ENCODE measurements around the gene C11orf98.
"Not testable (repeated sequence)": the region's sequence is repeated elsewhere in the genome, so short reads cannot be mapped to it uniquely, and the experiment has no call there.

C11orf98 gene

DNA sequence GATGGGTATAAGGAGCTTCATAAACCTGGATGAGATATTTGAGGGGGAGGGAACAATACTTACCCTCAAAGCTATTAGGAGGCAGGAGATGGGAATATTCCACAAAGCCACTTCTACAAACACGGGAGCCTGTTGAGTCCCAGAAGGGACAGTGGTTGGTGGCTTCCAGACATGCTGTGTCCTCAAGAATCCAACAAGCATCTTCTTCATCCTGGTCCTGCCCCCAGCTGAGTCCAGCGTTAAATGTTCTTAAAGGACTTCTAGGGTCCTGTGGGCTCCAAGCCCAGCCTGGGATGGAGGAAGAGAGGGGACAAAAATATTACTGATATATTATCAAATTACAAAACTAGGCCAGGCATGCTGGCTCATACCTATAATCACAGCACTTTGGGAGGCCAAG, 2.5 kb upstream of the C11orf98 start:
- Histone ChIP-seq H3K9me3 (ENCODE audit: control insufficient read depth, low read depth, low read length) (no peaks in the 10 kb centered on the region), H3K4me3 (ENCODE audit: low read length) (peak overlapping the region; percentile 97), H3K36me3 (ENCODE audit: control insufficient read depth, low read depth, low read length) (peaks cover 20% of the 10 kb centered on the region), H3K27me3 (ENCODE audit: control insufficient read depth, insufficient read depth, low read length) (no peaks in the 10 kb centered on the region), H3K27ac (ENCODE audit: low read length) (no peak overlapping the region), H3K4me1 (ENCODE audit: control insufficient read depth, low read depth, low read length) (peaks cover 15% of the 10 kb centered on the region), H3K9ac (ENCODE audit: low read length) (no peak overlapping the region)

DNA sequence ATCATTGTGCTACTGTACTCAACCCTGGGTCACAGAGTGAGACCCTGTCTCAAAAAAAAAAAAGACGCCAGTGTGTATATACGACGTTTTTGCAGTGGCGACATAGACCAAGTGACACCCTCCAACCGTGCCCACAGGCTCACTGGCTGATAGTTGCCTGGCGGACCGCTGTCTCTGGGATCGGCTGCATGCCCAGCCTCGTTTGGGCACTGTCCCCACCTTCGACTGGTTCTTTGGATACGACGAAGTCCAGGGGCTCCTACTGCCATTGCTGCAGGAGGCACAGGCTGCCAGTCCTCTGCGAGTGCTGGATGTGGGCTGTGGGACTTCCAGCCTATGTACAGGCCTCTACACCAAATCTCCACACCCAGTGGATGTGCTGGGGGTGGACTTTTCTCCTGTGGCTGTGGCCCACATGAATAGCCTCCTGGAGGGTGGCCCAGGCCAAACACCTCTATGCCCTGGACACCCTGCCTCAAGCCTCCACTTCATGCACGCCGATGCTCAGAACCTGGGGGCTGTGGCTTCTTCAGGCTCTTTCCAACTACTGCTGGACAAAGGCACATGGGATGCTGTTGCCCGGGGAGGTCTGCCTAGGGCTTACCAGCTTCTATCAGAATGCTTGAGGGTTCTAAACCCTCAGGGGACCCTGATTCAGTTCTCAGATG, 1.4 kb upstream of the C11orf98 start:
- H3K9ac ChIP-seq (ENCODE audit: low read length), result peak overlapping the region; percentile 95
- peak overlapping the region; percentile 97 for H3K4me3 ChIP-seq (ENCODE audit: low read length)
- peaks cover 24% of the 10 kb centered on the region for H3K36me3 ChIP-seq (ENCODE audit: control insufficient read depth, low read depth, low read length)
- H3K9me3 ChIP-seq (ENCODE audit: control insufficient read depth, low read depth, low read length), result no peaks in the 10 kb centered on the region
- H3K4me1 ChIP-seq (ENCODE audit: control insufficient read depth, low read depth, low read length), result peaks cover 15% of the 10 kb centered on the region
- H3K27me3 ChIP-seq (ENCODE audit: control insufficient read depth, insufficient read depth, low read length), result no peaks in the 10 kb centered on the region
- peak overlapping the region; percentile 68 for H3K27ac ChIP-seq (ENCODE audit: low read length)

DNA sequence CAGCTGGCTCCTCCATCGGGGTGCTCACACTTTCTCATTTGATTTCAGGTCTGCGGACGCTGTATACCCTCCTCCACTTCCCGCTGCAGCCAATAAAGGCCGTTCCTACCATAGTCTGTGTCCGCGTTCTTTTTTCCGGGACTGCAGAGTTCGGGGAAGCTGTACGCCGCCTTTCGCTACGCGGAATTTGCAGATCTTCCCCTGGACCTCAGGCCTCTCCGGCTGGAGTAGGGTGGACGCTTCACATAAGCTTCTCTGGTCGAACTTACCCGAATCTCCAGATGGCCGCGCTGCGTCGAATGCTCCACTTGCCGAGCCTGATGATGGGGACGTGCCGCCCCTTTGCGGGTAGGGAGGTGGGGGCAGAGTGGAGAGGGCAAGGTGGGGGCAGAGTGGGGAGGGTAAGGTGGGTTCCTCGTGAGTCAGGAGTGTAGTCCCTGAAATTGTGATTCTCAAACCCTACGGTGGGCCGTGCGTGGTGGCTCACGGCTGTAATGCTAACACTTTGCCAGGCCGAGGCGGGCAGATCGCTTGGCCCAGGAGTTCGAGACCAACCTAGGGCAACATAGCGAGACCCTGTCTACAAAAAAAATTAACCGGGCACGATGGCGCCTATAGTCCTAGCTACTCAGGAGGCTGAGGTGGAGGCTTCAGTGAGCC, 719 bp upstream of the C11orf98 start:
- peak overlapping the region; percentile 95 for H3K9ac ChIP-seq (ENCODE audit: low read length)
- peaks cover 24% of the 10 kb centered on the region for H3K36me3 ChIP-seq (ENCODE audit: control insufficient read depth, low read depth, low read length)

DNA sequence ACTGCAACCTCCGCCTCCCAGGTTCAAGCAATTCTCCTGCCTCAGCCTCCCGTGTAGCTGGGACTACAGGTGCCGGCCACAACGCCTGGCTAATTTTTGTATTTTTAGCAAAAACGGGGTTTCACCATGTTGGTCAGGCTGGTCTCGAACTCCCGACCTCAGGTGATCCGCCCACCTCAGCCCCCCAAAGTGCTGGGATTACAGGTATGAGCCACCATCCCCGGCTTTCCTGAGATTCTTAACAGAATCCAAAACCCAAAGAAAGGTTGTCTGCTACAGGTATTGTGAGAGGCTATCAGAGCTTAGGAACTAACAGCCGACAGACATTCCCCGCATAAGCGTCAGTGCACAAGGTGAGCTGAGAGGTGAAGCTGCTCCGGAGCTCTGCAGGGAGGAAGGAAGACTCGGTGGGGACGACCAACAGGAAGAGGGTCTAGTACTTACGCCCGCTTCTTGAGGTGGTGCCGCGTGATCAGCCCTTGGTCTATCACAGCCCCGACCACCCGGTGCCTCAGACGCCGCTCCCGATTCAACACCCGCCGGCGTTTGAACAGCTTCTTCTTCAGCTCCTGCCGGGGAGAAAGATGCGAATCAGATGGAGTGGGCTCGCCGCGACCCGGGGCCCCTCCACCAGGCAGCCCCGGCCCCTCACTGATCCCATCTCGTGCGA, 470 bp downstream of the C11orf98 start:
- Histone ChIP-seq H3K36me3 (ENCODE audit: control insufficient read depth, low read depth, low read length) (peaks cover 24% of the 10 kb centered on the region), H3K9me3 (ENCODE audit: control insufficient read depth, low read depth, low read length) (no peaks in the 10 kb centered on the region), H3K4me3 (ENCODE audit: low read length) (peak overlapping the region; percentile 97), H3K27me3 (ENCODE audit: control insufficient read depth, insufficient read depth, low read length) (no peaks in the 10 kb centered on the region), H3K27ac (ENCODE audit: low read length) (peak overlapping the region; percentile 8), H3K9ac (ENCODE audit: low read length) (peak overlapping the region; percentile 95), H3K4me1 (ENCODE audit: control insufficient read depth, low read depth, low read length) (peaks cover 15% of the 10 kb centered on the region)

More for the DNA sequence above, 719 bp upstream of the C11orf98 start:
- Histone ChIP-seq H3K4me3 (ENCODE audit: low read length) (peak overlapping the region; percentile 97), H3K4me1 (ENCODE audit: control insufficient read depth, low read depth, low read length) (peaks cover 15% of the 10 kb centered on the region), H3K27me3 (ENCODE audit: control insufficient read depth, insufficient read depth, low read length) (no peaks in the 10 kb centered on the region), H3K27ac (ENCODE audit: low read length) (peak overlapping the region; percentile 68), H3K9me3 (ENCODE audit: control insufficient read depth, low read depth, low read length) (no peaks in the 10 kb centered on the region)

DNA sequence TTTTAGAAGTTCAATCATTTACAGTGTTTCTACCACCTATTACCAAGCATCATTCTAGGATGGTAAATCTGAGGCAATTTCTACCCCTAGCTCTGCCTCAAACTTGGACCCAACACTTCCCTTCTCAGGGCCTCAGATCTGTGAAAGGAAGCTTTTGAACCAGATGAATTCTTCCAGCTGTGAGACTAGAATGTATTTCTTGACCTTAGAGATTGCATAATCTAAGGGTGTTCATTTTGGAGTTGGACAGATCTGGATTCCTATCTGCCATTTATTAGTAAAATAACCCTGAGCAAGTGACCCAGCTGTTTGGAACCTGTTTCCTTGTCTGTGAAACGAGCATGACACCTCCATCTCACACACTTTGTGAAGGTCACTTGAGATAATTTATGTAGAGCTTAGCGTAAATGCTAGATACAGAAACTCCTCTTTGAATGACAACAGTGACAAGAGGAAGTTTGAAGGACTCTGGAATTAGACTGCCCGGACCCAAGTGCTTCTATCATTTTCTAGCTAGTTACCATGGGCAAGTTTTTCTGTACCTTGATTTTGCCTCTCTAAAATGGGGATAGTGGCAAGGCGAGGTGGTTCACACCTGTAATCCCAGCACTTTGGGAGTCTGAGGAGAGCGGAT, 8.1 kb downstream of the C11orf98 start:
- Histone ChIP-seq H3K36me3 (ENCODE audit: control insufficient read depth, low read depth, low read length) (no peaks in the 10 kb centered on the region), H3K27me3 (ENCODE audit: control insufficient read depth, insufficient read depth, low read length) (no peaks in the 10 kb centered on the region), H3K9me3 (ENCODE audit: control insufficient read depth, low read depth, low read length) (no peaks in the 10 kb centered on the region), H3K4me1 (ENCODE audit: control insufficient read depth, low read depth, low read length) (no peaks in the 10 kb centered on the region), H3K4me3 (ENCODE audit: low read length) (no peak overlapping the region), H3K9ac (ENCODE audit: low read length) (no peak overlapping the region), H3K27ac (ENCODE audit: low read length) (no peak overlapping the region)

DNA sequence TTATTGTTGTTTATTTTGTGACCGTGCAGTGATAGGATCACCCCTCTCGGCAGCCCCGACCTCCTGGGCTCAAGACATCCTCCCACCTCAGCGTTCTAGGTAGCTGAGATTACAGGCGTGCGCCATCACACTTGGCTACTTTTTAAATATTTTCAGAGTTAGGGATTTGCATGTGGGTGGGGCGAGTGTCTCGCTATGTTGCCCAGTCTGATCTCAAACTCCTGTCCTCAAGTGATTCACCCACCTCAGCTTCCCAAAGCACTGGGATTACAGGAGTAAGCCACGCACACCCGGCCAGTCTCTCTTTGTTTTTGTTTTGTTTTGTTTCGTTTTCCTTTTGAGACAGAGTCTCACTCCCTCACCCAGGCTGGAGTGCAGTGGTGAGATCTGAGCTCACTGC, 10.7 kb downstream of the C11orf98 start:
- Histone ChIP-seq H3K4me3 (ENCODE audit: low read length) (no peak overlapping the region), H3K4me1 (ENCODE audit: control insufficient read depth, low read depth, low read length) (no peaks in the 10 kb centered on the region), H3K36me3 (ENCODE audit: control insufficient read depth, low read depth, low read length) (peaks cover 5% of the 10 kb centered on the region), H3K9ac (ENCODE audit: low read length) (no peak overlapping the region), H3K27me3 (ENCODE audit: control insufficient read depth, insufficient read depth, low read length) (no peaks in the 10 kb centered on the region), H3K27ac (ENCODE audit: low read length) (no peak overlapping the region), H3K9me3 (ENCODE audit: control insufficient read depth, low read depth, low read length) (no peaks in the 10 kb centered on the region)

DNA sequence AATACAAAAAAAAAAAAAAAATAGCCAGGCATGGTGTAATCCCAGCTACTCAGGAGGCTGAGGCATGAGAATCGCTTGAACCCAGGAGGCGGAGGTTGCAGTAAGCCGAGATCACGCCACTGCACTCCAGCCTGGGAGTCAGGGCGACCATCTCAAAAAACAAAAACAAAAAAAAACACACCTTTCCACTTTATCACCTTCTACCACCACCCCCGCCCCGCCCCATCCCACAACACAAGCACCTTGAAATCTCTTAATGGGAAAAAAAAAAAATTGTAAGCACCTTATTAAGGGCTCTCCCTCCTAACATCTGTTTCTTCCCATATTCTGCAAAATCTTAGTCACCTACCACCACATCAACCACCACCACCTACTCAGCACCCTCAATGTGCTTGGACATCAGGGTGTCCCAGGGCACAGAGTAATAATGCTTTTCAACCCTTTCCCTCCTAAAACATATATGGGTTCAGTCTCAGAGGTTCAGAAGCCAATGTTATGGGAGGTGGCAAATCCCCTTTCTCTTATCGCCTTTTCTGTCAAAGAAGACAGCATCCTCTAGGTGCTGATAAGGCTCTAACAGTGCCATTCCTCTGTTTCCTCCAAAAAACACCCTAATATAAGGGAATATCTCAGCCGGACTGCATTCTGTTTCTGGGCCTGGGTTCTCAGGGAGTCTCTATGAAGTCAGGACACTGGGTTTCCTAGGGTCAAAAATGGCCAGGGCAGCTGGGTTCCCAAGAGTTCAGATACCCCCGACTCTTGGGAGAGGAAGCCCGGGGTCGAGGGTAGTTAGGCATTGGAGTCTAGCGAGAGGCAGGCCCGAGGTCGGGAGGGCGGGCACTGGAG, 12.6 kb downstream of the C11orf98 start:
- Histone ChIP-seq H3K9me3 (ENCODE audit: control insufficient read depth, low read depth, low read length) (no peaks in the 10 kb centered on the region), H3K9ac (ENCODE audit: low read length) (peak overlapping the region; percentile 92), H3K27ac (ENCODE audit: low read length) (peak overlapping the region; percentile 65), H3K4me1 (ENCODE audit: control insufficient read depth, low read depth, low read length) (no peaks in the 10 kb centered on the region), H3K4me3 (ENCODE audit: low read length) (peak overlapping the region; percentile 87), H3K36me3 (ENCODE audit: control insufficient read depth, low read depth, low read length) (peaks cover 22% of the 10 kb centered on the region), H3K27me3 (ENCODE audit: control insufficient read depth, insufficient read depth, low read length) (no peaks in the 10 kb centered on the region)

DNA sequence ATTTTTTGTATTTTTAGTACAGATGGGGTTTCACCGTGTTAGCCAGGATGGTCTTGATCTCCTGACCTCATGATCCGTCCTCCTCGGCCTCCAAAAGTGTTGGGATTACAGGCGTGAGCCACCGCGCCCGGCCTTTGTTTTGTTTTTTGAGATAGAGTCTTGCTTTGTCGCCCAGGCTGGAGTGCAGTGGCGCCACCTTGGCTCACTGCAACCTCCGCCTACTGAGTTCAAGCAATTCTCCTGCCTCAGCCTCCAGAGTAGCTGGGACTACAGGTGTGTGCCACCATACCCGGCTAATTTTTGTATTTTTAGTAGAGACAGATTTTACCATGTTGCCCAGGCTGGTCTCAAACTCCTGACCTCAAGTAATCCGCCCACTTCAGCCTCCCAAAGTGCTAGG, 14.7 kb downstream of the C11orf98 start:
- H3K4me1 ChIP-seq (ENCODE audit: control insufficient read depth, low read depth, low read length); H3K9me3 ChIP-seq (ENCODE audit: control insufficient read depth, low read depth, low read length); H3K4me3 ChIP-seq (ENCODE audit: low read length); H3K9ac ChIP-seq (ENCODE audit: low read length); H3K27ac ChIP-seq (ENCODE audit: low read length); H3K27me3 ChIP-seq (ENCODE audit: control insufficient read depth, insufficient read depth, low read length): not testable (repeated sequence)
- H3K36me3 ChIP-seq (ENCODE audit: control insufficient read depth, low read depth, low read length), result peaks cover 22% of the 10 kb centered on the region

DNA sequence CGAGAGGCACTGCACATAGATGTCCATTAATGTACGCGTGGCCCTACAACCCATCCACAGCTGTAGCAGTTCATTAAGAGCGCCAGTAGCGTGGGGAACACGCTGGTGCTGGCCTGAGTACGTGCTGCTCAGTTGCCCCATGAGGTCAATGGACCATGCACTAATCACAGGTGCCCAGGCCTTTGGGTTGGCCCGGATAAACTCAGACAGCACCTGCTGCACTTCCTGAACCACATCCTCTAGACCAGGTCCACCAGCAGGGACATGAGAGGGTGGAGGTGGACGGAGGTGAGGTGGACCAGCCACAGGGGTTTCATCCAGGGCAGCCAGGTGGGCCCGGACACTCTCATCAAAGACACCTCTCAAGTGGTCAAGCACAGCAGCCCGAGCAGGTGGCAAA, 15.5 kb downstream of the C11orf98 start:
- no peak overlapping the region for H3K4me3 ChIP-seq (ENCODE audit: low read length)
- no peak overlapping the region for H3K27ac ChIP-seq (ENCODE audit: low read length)
- peaks cover 22% of the 10 kb centered on the region for H3K36me3 ChIP-seq (ENCODE audit: control insufficient read depth, low read depth, low read length)
- no peaks in the 10 kb centered on the region for H3K9me3 ChIP-seq (ENCODE audit: control insufficient read depth, low read depth, low read length)
- no peaks in the 10 kb centered on the region for H3K27me3 ChIP-seq (ENCODE audit: control insufficient read depth, insufficient read depth, low read length)
- no peaks in the 10 kb centered on the region for H3K4me1 ChIP-seq (ENCODE audit: control insufficient read depth, low read depth, low read length)
- no peak overlapping the region for H3K9ac ChIP-seq (ENCODE audit: low read length)

DNA sequence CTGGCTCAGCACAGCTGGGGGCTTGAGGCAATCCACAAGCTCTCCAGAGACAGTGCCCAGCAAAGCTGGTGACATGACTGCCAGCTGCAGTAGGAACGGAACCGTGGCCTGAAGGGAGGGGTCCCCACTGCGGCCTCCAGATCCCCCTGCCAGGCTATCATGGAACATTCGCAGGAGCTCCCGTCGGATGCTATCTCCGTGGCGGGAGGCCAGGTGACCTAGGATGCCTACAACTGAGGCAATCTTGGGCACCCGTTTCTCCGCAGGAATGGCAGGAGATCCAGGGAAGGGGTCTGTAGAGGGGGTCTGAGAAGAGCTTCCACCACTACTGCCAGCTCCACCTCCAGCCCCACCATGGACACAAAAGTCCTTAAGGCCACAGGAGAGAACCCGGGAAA, 16.0 kb downstream of the C11orf98 start:
- Histone ChIP-seq H3K36me3 (ENCODE audit: control insufficient read depth, low read depth, low read length) (peaks cover 25% of the 10 kb centered on the region), H3K9me3 (ENCODE audit: control insufficient read depth, low read depth, low read length) (no peaks in the 10 kb centered on the region), H3K4me3 (ENCODE audit: low read length) (no peak overlapping the region), H3K9ac (ENCODE audit: low read length) (no peak overlapping the region), H3K27me3 (ENCODE audit: control insufficient read depth, insufficient read depth, low read length) (no peaks in the 10 kb centered on the region), H3K4me1 (ENCODE audit: control insufficient read depth, low read depth, low read length) (no peaks in the 10 kb centered on the region), H3K27ac (ENCODE audit: low read length) (no peak overlapping the region)

All from iPS-18a (cell line).